HCT116 (cell line): ENCODE results near the gene CALML6. TPM values are rescaled to one million over a fixed set of nuclear protein-coding genes. Genes with fewer than 3 reads are reported as not detected.

Experiments used
- ATAC-seq: fragments of 200-7000 bp; cut with Tn5 transposase; 2 replicates; pipeline ENCODE4 v1.9.1; 2020; ENCODE audit warnings: mild to moderate bottlenecking, moderate library complexity
- BruUV-seq: library from RNA; stranded (reverse); fragments of 400-500 nt; replicated peaks from 2 replicates; lab custom pipeline; 2021; lab: Mats Ljungman, UMichigan
- CTCF ChIA-PET: fragments of 300-600 bp; sonication (Branson Sonifier 250); formaldehyde crosslinking; loops from one replicate; lab custom pipeline; 2021; ENCODE audit warnings: antibody characterized with exemption; lab: Charles Lee
- POLR2A ChIA-PET: fragments of 300-600, 350-600 bp; sonication (Branson Sonifier 250); formaldehyde crosslinking; loops from one replicate; lab custom pipeline; 2021; ENCODE audit warnings: antibody characterized with exemption; lab: Charles Lee
- RAD21 ChIA-PET, 2 experiments: fragments of 300-600 bp; sonication (Branson Sonifier 250); formaldehyde crosslinking; loops; one replicate each; lab custom pipeline; 2023; ENCODE audit warnings: low total read pairs in 2 of 2; ENCODE audit not compliant: uncharacterized antibody in 2 of 2, unreplicated experiment in 2 of 2, low non-redundant PET in 1 of 2; lab: Charles Lee
- DNase-seq: peaks from one replicate; pipeline ENCODE4 v3.0.0-alpha.2; 2010; ENCODE audit warnings: low read depth, low spot score
- H2AFZ ChIP-seq: fragments of 200-600 bp; shearing (Covaris generic), sonication (generic); 2 replicates; pipeline ENCODE4 v1.6.1; 2017; ENCODE audit warnings: low read depth, mixed run types, mixed read lengths, antibody characterized with exemption, low read length; ENCODE audit not compliant: poor library complexity, severe bottlenecking
- H3K27ac ChIP-seq: 2 replicates; pipeline ENCODE4 v1.5.1; 2012; ENCODE audit warnings: low read depth, low read length
- H3K27me3 ChIP-seq: fragments of 200-600 bp; sonication (generic); 2 replicates; pipeline ENCODE4 v1.6.1; 2016; ENCODE audit warnings: mixed run types, low read length, mixed read lengths; ENCODE audit not compliant: insufficient read depth
- H3K36me3 ChIP-seq, 2 experiments: fragments of 200-500 bp in 1 of 2; fragments of 200-600 bp in 1 of 2; sonication (Bioruptor generic) in 1 of 2; sonication (generic) in 1 of 2; 2 replicates each; pipeline versions ENCODE4 v1.5.1 to v1.6.1; 2014 to 2016; ENCODE audit warnings: low read length in 2 of 2, inconsistent platforms in 1 of 2, mixed read lengths in 1 of 2, mixed run types in 1 of 2; ENCODE audit not compliant: insufficient read depth in 2 of 2, control insufficient read depth in 1 of 2
- H3K4me1 ChIP-seq, 2 experiments: fragments of 200-600 bp in 1 of 2; sonication (generic) in 1 of 2; 2 replicates each; pipeline versions ENCODE4 v1.5.1 to v1.6.1; 2012 to 2017; ENCODE audit warnings: low read length in 2 of 2, inconsistent platforms in 1 of 2, mild to moderate bottlenecking in 1 of 2, mixed read lengths in 1 of 2, mixed run types in 1 of 2, moderate library complexity in 1 of 2; ENCODE audit not compliant: insufficient read depth in 2 of 2, control insufficient read depth in 1 of 2
- H3K4me2 ChIP-seq: fragments of 200-600 bp; sonication (generic); 2 replicates; pipeline ENCODE4 v1.6.1; 2017; ENCODE audit warnings: mixed run types, low read length, mixed read lengths
- H3K4me3 ChIP-seq, 2 experiments: fragments of 200-600 bp in 1 of 2; sonication (generic) in 1 of 2; replicated peaks in 1 of 2; 2 replicates each; pipeline ENCODE4 v1.5.1; 2011 to 2016; ENCODE audit warnings: low read length in 2 of 2, control low read depth in 1 of 2, low read depth in 1 of 2, mild to moderate bottlenecking in 1 of 2, mixed read lengths in 1 of 2, mixed run types in 1 of 2
- H3K79me2 ChIP-seq: fragments of 200-600 bp; sonication (generic); 2 replicates; pipeline ENCODE4 v1.6.1; 2017; ENCODE audit warnings: mild to moderate bottlenecking, mixed run types, low read length, moderate library complexity, mixed read lengths; ENCODE audit not compliant: insufficient read depth
- H3K9ac ChIP-seq: fragments of 200-600 bp; sonication (generic); 2 replicates; pipeline ENCODE4 v1.6.1; 2016; ENCODE audit warnings: low read length, mixed read lengths
- H3K9me2 ChIP-seq: fragments of 200-600 bp; sonication (generic), shearing (Covaris generic); 2 replicates; pipeline ENCODE4 v1.6.1; 2017; ENCODE audit warnings: mixed run types, mild to moderate bottlenecking, moderate library complexity; ENCODE audit not compliant: insufficient read depth
- H3K9me3 ChIP-seq, 2 experiments: fragments of 200-500 bp in 1 of 2; fragments of 200-600 bp in 1 of 2; sonication (Bioruptor generic) in 1 of 2; sonication (generic) in 1 of 2; 2 replicates each; pipeline ENCODE4 v1.6.1; 2014 to 2017; ENCODE audit warnings: low read length in 2 of 2, mixed read lengths in 2 of 2, inconsistent platforms in 1 of 2, low read depth in 1 of 2, mild to moderate bottlenecking in 1 of 2, mixed run types in 1 of 2, moderate library complexity in 1 of 2; ENCODE audit not compliant: control insufficient read depth in 1 of 2, insufficient read depth in 1 of 2
- H4K20me1 ChIP-seq: fragments of 200-600 bp; sonication (generic), shearing (Covaris generic); 2 replicates; pipeline ENCODE4 v1.6.1; 2017; ENCODE audit warnings: mixed run types, mild to moderate bottlenecking, moderate library complexity; ENCODE audit not compliant: insufficient read depth
- CBX3 ChIP-seq: IDR thresholded peaks from 2 replicates; pipeline ENCODE4 v1.6.1; 2012; ENCODE audit warnings: low read depth
- CTCF ChIP-seq, 3 experiments: fragments of 200-600 bp in 1 of 3; sonication (generic) in 1 of 3; IDR thresholded peaks in 2 of 3; conservative IDR thresholded peaks in 1 of 3; 2 replicates each; pipeline ENCODE4 v1.5.1; 2012 to 2017; ENCODE audit warnings: low read depth in 2 of 3, low read length in 2 of 3, antibody characterized with exemption in 1 of 3, borderline replicate concordance in 1 of 3, control low read depth in 1 of 3, mild to moderate bottlenecking in 1 of 3, mixed read lengths in 1 of 3, mixed run types in 1 of 3, moderate library complexity in 1 of 3; ENCODE audit not compliant: insufficient read depth in 1 of 3
- MAX ChIP-seq: IDR thresholded peaks from 2 replicates; pipeline ENCODE4 v1.6.1; 2012
- POLR2A ChIP-seq: IDR thresholded peaks from 2 replicates; pipeline ENCODE4 v1.7.0; 2011; ENCODE audit warnings: borderline replicate concordance; ENCODE audit not compliant: insufficient read depth, insufficient read length; ENCODE audit errors: extremely low read depth
- POLR2AphosphoS5 ChIP-seq: IDR thresholded peaks from 2 replicates; pipeline ENCODE4 v1.6.1; 2011; ENCODE audit warnings: mild to moderate bottlenecking, low read depth, low read length, moderate library complexity
- RAD21 ChIP-seq: IDR thresholded peaks from 2 replicates; pipeline ENCODE4 v1.6.1; 2012; ENCODE audit warnings: low read depth, mild to moderate bottlenecking
- REST ChIP-seq: IDR thresholded peaks from 2 replicates; pipeline ENCODE4 v1.6.1; 2012; ENCODE audit warnings: low read depth
- ZNF274 ChIP-seq: fragments of 200-500 bp; sonication (Bioruptor generic); IDR thresholded peaks from 2 replicates; pipeline ENCODE4 v1.6.1; 2014; ENCODE audit warnings: mild to moderate bottlenecking, low read depth, low read length, inconsistent platforms
- intact Hi-C: fragments of 100-400 bp; cut with micrococcal nuclease; formaldehyde crosslinking; loops from 2 replicates; pipeline ENCODE4 v1.10.0; 2022
- total RNA-seq: library from RNA; stranded (reverse); gene quantifications from one replicate; pipeline ENCODE4 v1.2.1, GENCODE V29; 2021; ENCODE audit not compliant: unreplicated experiment

Gene CALML6
- total RNA-seq, 1 experiment from 2014 or later = 2.3 TPM

DNA sequence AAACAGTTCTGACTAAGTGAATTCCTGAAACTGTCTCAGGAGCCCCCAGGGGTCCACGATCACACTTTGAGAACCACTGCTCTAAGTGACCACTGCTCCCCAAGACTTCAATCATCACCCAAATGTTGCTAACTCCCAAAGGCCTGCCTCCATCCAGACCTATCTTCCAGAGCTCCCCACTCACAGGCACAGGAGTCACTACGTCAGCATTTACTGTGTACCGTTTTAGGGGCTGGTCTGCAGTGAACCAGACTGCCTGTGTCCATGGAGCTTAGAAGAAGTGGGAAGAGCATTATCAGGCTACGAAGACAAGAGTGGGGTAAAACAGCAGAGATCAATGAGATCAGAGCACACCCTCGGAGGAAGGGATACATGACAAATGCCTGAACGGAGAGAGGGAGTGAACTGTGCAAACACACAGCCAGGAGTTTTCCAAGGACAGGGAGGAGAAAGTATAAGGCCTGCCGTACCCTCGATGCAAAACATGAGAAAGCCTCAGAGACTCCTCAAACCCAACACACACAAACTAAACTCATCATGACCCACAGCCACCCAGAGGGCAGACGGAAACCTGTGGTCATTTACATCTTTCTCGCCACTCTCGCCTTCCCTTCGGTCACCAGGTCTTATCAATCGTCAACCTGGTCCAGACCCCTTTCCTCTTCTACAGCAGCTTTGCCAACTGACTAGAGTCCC is 34.3 kb upstream of the CALML6 start:
- peaks cover 99% of the 10 kb centered on the region for H3K79me2 ChIP-seq
- H2AFZ ChIP-seq = no peak overlapping the region
- intact Hi-C loops = no loop called here
- ATAC-seq (no peak), DNase-seq (no peak)
- H3K4me3 ChIP-seq = no peak overlapping the region
- H3K27ac ChIP-seq = no peak overlapping the region
- no peaks in the 10 kb centered on the region for H3K27me3 ChIP-seq
- no peaks in the 10 kb centered on the region for H3K9me3 ChIP-seq
- RAD21 ChIA-PET = no interaction called here
- no peak overlapping the region for H3K4me2 ChIP-seq
- no peaks in the 10 kb centered on the region for H3K4me1 ChIP-seq
- no peak overlapping the region for H3K9ac ChIP-seq
- BruUV-seq = no TSS peak
- POLR2A ChIA-PET = no interaction called here
- H3K9me2 ChIP-seq = no peaks in the 10 kb centered on the region
- CTCF ChIA-PET = no interaction called here
- peaks cover 0 to 7% of the 10 kb centered on the region in 2 experiments; a peak in 2 of 4 replicates for H3K36me3 ChIP-seq
- H4K20me1 ChIP-seq = peaks cover 8% of the 10 kb centered on the region
- no peak for TF ChIP-seq CTCF (IDR thresholded peaks at IDR 0.05 in 2 of 3, conservative IDR thresholded peaks at IDR 0.05 in 1 of 3; ENCODE audit: borderline replicate concordance in 1 of 3, insufficient read depth in 1 of 3, low read depth in 2 of 3, low read length in 2 of 3)

- Histone ChIP-seq H3K4me2 (no peak overlapping the region), H3K27ac (no peak overlapping the region), H3K4me3 (no peak overlapping the region), H2AFZ (no peak overlapping the region), H3K9ac (no peak overlapping the region), H3K4me1 (no peaks in the 10 kb centered on the region), H3K9me2 (no peaks in the 10 kb centered on the region), H3K27me3 (no peaks in the 10 kb centered on the region), H3K36me3 (no peaks in the 10 kb centered on the region), H3K79me2 (peaks cover 99% of the 10 kb centered on the region), H4K20me1 (peaks cover 8% of the 10 kb centered on the region), H3K9me3 (no peaks in the 10 kb centered on the region)
- intact Hi-C loops = no loop called here
- ATAC-seq = no peak
- TF ChIP-seq RAD21 (no peak), POLR2A (no peak), CBX3 (no peak), MAX (no peak), POLR2AphosphoS5 (no peak), REST (no peak), ZNF274 (no peak)
- ChIA-PET POLR2A (interaction anchor here (0.5 to 0.6 kb wide), 2 partner anchors 12 to 22 kb away, joined by 4 read pairs; no protein-coding TSS in a partner anchor), RAD21 (no interaction called here), CTCF (no interaction called here)
- no TSS peak for BruUV-seq
- DNase-seq = no peak
Measured at GRCh38 chr1:1881727-1882126, 33.3 kb upstream of the CALML6 start.
